DMS79 (cell line): ENCODE results near the gene XXYLT1.

ENCODE experiments used
- DNase-seq: peaks from one replicate; lab custom pipeline; 2025; lab: John Stamatoyannopoulos, UW

XXYLT1 gene

DNA sequence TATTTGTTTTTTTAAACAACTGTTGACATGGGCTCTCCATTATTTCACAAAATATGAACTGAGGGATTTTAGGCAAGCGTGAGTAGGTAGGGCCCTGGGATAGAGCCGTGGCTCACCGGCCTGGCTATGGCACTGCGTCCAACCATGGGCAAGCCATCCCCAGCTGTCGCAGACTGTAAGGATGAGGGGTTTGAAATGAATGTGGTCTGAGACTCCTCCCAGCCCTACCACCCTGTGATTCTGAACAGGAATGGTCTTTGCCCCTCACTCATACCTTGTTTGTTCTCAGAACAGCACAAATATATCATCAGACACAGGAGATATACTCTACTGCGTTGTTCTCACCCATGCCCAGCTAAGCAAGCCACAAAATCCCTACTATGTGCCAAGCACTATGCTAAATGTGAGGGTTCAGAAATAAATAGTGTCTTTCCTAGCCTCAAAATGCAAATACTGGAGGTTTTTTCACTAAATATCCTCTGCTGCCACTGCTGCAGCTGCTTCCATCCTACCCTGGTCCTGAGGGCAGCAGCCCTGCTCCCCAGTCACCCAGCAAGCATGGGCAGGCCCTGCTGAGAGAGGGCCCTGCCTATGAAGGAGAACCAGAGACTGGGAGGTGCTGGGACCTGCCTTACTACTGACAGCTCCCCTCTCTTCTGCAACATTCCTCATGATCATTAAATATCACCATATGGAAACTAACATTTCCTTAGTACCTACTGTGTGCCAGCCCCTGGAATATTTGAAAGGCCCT is 102.8 kb downstream of the XXYLT1 start:
- DNase-seq, result no peak

GRCh38 chr3:195165790-195166189 is 105.2 kb downstream of the XXYLT1 start:
- DNase-seq, result no peak

GRCh38 chr3:195165265-195165609 is 105.7 kb downstream of the XXYLT1 start:
- DNase-seq, result no peak

- DNase-seq, result no peak
Observed at GRCh38 chr3:195164573-195165264, 106.2 kb downstream of the XXYLT1 start.

DNA sequence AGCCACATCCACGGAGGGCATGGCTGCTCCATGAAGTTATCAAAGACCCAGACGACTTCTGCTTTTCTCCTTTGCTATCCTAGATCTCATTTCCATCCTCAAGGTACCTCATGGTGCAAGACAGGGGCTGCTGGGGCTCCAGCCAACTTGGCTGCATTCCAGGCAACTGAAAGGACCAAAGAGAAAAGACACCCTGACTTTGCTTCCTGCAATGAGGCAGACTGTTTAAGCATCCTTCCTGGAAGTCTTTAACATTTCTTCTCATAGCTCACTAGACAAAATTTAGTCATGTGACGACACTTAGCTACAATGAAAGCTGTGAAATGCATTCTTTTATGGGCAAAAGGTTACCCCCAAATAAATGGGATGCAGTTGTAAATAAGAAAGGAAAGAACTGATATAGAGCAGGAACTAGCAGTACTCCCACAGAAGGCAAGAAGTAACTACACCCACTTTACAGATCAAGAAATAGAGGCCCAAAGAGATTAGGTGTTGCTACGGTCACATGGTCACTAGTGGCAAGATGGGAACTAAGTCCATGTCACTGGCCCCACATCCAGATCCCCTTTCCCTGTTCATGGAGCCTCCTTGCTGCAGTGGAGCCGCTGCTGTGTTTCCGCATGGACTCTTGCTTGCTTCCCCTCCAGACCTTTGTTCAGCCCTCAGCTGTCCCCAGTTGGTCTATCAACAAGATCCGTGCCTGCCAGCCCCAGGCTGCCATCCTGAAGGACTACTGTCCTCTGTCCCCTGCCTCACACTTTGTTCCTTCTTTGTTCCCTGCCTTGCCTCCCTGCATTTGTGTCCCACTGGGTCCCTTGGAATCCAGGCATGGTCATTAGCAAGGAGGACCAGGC is 107.0 kb downstream of the XXYLT1 start:
- DNase-seq, result no peak

DNA sequence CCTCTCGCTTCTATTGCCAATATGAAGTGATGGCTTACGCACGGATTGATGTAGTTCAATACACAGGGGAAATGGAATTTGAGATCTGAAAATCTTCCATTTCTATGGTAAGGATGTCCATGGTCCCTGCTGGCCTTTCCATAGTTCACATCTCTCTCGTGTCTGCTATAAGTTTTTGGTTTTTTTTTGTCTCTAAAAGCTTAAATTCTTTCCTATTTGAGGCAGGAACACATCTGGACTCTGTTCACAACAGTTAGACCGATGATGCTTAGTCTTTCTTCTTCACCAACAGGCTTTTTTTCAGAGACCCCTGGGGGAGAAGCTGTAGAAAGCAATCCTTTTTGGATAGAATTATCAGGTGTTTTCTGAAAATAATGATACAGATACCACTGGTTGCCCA is 108.1 kb downstream of the XXYLT1 start:
- DNase-seq, result no peak

DNA sequence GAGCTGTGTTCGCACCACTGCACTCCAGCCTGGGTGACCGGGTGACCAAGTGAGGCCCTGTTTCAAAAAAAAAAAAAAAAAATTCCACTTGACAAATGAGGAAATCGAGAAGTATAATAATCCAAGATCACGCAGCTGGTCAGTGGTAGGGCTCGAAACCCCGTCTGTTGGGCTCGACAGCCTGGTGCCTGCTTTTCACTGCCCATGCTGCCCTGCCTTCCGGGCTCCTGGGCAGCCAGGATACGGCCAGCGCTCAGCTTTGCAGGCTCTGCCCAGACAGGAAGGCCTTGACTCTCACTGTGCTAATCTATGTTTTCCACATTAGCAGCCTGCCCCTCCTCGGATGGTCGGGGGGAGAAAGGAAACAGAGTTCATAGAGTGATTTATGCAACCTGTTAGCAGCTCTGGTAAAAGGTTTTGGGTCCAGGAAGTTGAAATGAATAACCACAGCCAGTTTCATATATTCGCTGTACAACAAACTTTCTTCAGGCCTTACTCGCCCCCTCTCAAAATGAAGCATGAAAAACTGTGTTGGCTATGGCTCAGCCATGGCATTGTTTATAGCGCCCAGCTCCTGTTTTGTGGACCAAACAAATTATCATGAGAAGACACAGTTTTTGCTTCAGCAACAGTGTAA is 108.8 kb downstream of the XXYLT1 start:
- DNase-seq, result no peak

DNA sequence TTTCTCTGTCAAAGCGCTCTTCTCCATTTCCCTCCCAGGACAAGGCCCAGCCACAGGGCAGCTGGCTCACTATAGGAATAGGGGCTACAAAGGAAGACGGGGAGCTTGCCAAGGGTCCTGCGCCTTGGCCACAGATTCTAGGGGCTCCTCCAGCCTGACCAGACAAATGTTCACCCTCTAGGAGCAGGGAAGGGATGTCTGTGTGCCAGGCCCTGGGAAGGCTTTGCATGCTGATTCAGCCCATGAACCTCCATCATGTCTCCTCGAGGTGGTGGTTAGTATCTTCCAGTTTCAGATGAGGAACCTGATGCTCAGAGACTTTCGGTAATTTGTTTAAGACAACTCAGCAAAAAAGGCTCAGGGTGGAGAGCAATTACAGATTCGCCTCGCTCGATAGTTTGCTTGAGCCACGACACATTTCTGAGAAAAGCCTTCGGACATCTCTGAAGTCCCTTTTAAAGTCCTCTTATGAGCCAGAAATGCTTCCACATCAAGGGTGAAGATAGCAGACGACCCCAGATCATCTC is 110.0 kb downstream of the XXYLT1 start:
- DNase-seq, result no peak

GRCh38 chr3:195160257-195160898 is 110.6 kb downstream of the XXYLT1 start:
- DNase-seq, result no peak

DNA sequence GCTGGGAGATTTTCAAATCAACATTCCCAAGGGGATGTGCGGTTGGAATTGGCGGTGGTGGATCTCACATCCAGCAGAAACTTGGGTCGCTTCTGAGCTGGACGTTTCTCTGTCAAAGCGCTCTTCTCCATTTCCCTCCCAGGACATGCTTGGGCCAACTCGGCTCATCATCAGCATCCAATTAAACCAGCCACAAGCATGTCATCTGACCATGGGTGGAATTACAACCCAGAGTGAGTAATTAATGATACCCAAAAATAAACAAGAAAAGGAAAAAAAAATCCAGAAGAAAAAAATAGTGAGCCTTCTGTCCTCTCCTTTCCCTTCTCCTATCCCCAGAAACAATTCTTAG is 111.2 kb downstream of the XXYLT1 start:
- no peak for DNase-seq

DNA sequence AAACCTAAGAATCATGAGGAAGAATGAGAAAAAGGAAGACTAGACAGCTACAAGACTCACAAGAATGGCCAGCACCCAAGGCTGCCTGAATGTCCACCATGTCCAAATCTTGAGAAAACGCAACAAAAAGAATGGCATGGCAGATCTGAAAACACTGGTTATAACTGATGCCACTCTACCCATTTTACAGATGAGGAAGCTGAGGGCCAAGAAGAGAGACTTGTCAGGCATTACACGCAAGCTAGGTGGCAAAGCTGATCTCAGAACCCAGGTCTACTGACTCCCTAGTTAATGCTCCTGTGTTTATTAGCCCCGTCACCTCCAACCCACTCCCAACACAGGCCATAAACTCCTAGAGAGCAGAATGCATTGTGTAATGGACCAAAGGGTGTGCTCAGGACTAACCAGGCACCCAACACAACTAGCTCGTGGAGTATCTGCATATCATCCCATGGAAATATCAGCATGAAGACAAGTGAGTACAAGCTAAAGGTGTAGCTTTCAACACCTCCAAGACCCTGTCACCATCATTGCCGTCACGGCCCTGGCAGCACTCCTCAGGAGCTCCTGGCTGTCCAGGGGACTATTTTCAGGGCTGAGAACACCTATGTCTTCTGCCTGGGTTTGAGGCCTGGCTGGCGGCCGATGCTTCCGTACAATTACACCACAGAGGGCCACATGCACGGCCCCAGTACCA is 111.7 kb downstream of the XXYLT1 start:
- DNase-seq, result no peak

- DNase-seq, result no peak
Observed at GRCh38 chr3:195156286-195156890, 114.6 kb downstream of the XXYLT1 start.

- DNase-seq, result no peak
Observed at GRCh38 chr3:195155570-195156241, 115.3 kb downstream of the XXYLT1 start.

- peak; percentile 98 for DNase-seq
Observed at GRCh38 chr3:195154793-195155535, 116.0 kb downstream of the XXYLT1 start.

GRCh38 chr3:195154111-195154791 is 116.7 kb downstream of the XXYLT1 start:
- DNase-seq, result no peak

- no peak for DNase-seq
Observed at GRCh38 chr3:195153653-195154052, 117.3 kb downstream of the XXYLT1 start.

DNA sequence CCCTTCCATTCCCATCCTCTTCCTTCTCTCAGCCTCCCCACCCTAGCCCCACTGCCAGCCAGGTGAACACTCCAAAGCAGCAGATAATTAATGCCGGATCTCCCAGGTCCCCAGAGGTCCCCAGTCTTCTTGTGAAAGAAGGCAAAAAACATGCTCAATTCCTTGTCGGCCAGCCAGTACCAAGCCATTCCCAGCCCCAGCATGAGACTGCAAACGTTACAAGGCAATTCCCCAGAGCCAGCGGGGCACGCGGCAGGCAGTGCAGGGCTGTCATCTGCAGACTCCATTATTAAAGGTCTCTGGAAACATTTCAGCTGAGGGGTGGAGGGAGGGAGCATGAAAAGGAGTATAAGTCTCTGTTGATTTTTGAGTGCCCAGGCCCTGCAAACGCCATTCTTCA is 117.8 kb downstream of the XXYLT1 start:
- no peak for DNase-seq

DNA sequence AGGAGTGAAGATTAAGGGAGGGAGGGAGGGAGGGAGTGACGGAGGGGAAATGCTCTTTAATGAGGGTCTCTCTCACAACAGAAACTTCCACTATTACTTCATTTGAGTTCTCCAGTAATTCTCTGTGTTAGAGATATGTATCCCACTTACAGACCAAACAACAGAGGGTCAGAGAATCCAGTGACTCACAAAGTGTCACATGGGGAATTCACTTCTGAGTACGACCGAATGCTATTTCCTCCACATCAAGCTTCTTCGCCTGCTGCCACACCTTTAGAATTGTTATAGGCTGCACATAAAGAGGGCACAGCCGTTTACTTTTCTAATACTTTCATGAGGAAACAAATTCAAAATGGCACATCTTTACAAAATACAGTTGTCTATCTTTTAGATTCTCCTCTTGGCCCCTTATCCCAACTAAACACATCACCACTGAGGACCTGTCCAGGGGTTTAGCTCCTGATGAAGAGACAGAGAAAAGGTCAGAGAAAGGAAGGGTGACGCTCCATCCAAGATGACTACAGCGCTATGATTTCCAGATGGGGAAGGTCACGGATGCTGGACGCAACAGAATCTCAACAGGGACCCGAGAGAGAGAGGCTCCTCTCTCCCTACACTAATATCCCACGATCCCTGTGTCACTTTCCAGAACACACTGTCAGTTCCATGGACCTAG is 119.0 kb downstream of the XXYLT1 start:
- DNase-seq, result no peak
